ENCODE data around the gene SORL1.

The SORL1 gene

GRCh38 chr11:121451178-121451985 is 732 bp upstream of the SORL1 start:
- no peak for DNase-seq

GRCh38 chr11:121452609-121453150 is 566 bp downstream of the SORL1 start, which contains the start of gene SORL1-AS1:
SORL1-AS1 (minus strand) TSS chr11:121452967.
- DNase-seq = no peak

- no peak for DNase-seq
Observed at GRCh38 chr11:121453589-121454299, 1.6 kb downstream of the SORL1 start.

- no peak for DNase-seq
Observed at GRCh38 chr11:121455115-121455514, 3.0 kb downstream of the SORL1 start.

- no peak for DNase-seq
Observed at GRCh38 chr11:121456151-121456550, 4.0 kb downstream of the SORL1 start.

GRCh38 chr11:121456816-121457431 is 4.8 kb downstream of the SORL1 start:
- DNase-seq = no peak

GRCh38 chr11:121458551-121458950 is 6.4 kb downstream of the SORL1 start:
- DNase-seq = no peak

GRCh38 chr11:121459413-121460017 is 7.4 kb downstream of the SORL1 start:
- no peak for DNase-seq

GRCh38 chr11:121460941-121461514 is 8.9 kb downstream of the SORL1 start:
- DNase-seq = no peak

GRCh38 chr11:121461843-121462242 is 9.7 kb downstream of the SORL1 start:
- DNase-seq = no peak

GRCh38 chr11:121463689-121464335 is 11.7 kb downstream of the SORL1 start:
- DNase-seq = no peak

- DNase-seq = peak; percentile 92
Observed at GRCh38 chr11:121464352-121464946, 12.3 kb downstream of the SORL1 start.

GRCh38 chr11:121465709-121466062 is 13.6 kb downstream of the SORL1 start:
- DNase-seq = no peak

GRCh38 chr11:121466063-121466794 is 14.1 kb downstream of the SORL1 start:
- peak; percentile 97 for DNase-seq

GRCh38 chr11:121467471-121467870 is 15.4 kb downstream of the SORL1 start:
- DNase-seq = no peak

GRCh38 chr11:121467965-121468364 is 15.9 kb downstream of the SORL1 start:
- DNase-seq = no peak

GRCh38 chr11:121469910-121470309 is 17.8 kb downstream of the SORL1 start:
- no peak for DNase-seq

- no peak for DNase-seq
Observed at GRCh38 chr11:121471167-121471566, 19.1 kb downstream of the SORL1 start.

- DNase-seq = no peak
Observed at GRCh38 chr11:121472312-121472711, 20.2 kb downstream of the SORL1 start.

- DNase-seq = peak; percentile 18
Observed at GRCh38 chr11:121473064-121473777, 21.1 kb downstream of the SORL1 start.
